PC-3 (cell line): ENCODE measurements around the gene REPS2.

Experiments used
- CTCF ChIP-seq: fragments of 300-600 bp; sonication (generic); conservative IDR thresholded peaks from 2 replicates; pipeline ENCODE4 v1.5.1; 2017; ENCODE audit warnings: antibody characterized with exemption, low read depth, mild to moderate bottlenecking, low read length
- EZH2phosphoT487 ChIP-seq: fragments of 300-600 bp; sonication (generic); IDR thresholded peaks from 2 replicates; pipeline ENCODE4 v1.6.1; 2018; ENCODE audit warnings: mild to moderate bottlenecking, antibody characterized with exemption, low read length, borderline replicate concordance

DNA sequence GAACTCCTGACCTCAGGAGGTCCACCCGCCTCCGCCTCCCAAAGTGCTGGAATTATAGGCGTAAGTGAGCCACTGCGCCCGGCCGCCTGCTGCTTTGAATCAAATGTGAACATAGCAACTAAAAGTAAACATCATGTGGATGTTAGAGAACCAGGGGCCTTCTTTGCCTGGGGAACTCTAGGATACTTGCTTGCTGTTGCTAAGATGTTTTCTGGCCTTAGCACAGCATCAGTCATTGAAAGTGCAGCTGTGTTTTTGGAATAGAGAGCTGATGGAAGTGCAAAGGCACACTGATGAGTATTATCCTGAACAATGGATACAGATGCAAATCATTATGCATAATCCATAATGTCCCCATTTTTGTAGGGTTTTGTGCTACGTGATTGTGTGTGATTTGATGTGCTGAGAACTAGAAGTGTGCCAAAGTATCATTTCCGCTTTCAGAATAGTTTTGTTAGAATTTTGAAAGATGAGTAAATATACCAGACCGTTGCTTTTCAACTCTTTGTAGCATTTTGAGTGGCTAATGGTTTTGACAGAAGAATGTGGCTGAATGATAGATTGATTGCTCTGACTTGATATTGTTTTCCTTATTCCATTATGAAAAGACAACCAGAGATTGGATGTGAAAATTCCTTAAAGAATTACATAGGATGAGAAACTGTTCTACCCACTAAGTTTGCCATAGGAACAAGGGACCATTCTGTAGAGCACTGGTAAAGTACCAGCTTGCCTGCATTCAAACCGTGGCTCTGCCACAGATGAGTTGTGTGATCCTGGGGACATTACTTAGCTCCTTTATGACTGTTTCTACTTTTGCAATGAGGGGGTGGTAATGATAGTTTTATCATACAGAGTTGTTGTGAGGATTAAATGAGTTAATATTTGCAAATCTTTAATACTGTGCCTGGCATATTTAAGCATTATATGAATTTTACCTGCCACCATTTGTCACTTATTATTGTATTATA, 74.7 kb downstream of the REPS2 start:
- no peak for TF ChIP-seq EZH2phosphoT487
- TF ChIP-seq CTCF: no peak
